Choroid plexus epithelial cell (primary cell): ENCODE measurements around the gene AOPEP.

ENCODE experiments used
- DNase-seq: peaks from one replicate; pipeline ENCODE4 v3.0.0-alpha.2; 2010; ENCODE audit warnings: low read depth
- H3K4me3 ChIP-seq: 2 replicates; pipeline ENCODE4 v1.5.1; 2011; ENCODE audit warnings: low read depth, mild to moderate bottlenecking, control low read depth, low read length, moderate library complexity
- CTCF ChIP-seq: conservative IDR thresholded peaks from 2 replicates; pipeline ENCODE4 v1.5.1; 2011; ENCODE audit warnings: low read depth, mild to moderate bottlenecking, control low read depth, inconsistent platforms, low read length, moderate library complexity

AOPEP gene

DNA sequence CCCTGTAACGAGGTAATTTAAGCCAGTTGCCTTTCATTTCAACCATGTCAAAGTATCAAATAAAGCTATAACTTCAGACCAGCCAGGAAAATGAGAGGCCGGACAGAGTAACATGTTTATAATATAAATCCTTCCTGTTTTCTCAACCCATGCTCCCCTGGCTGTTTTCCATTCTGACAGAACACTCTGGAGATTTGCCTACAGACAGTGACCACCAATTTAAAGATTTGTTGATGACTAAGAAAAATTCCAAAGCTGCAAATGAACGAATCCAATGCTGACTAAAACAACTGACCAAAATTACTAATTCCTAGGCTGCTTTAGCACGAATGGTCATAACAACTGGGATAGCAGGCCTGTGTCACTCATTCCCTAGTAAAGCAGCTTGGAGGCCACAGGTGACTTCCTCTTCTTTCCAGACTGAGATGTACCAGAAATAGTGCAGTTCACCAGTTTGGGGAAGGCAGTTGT, 141.4 kb downstream of the AOPEP start:
- peak; percentile 97 for DNase-seq
- no peak overlapping the region for H3K4me3 ChIP-seq
- no peak for TF ChIP-seq CTCF

- DNase-seq, result no peak
- no peak for TF ChIP-seq CTCF
- no peak overlapping the region for H3K4me3 ChIP-seq
These were observed 142.0 kb downstream of the AOPEP start for GRCh38 chr9:94868464-94868863.

DNA sequence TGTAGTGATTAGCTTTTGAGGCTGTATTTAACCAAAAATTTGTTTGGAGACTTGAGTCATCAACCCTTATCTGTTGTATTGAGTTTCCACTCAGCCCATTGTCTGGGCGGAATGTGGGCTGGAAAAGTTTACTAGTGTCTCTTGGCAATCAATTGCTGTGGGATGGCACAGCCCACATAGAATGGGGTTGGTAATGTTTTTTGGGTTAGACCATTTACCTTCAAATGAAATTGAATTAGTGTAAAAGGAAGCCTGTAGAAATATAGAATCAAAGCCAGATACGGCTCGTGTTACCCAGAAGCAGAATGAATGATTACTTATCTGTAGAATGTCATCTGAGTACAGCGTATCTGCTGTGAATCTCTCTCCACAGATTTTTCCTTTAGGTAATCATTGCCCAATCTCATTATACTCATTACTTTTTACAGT, 142.9 kb downstream of the AOPEP start:
- peak; percentile 36 for DNase-seq
- no peak overlapping the region for H3K4me3 ChIP-seq
- no peak for TF ChIP-seq CTCF

GRCh38 chr9:94870465-94870792, 143.9 kb downstream of the AOPEP start:
- H3K4me3 ChIP-seq, result no peak overlapping the region
- no peak for TF ChIP-seq CTCF
- no peak for DNase-seq

GRCh38 chr9:94870793-94871558, 144.5 kb downstream of the AOPEP start:
- DNase-seq, result no peak
- TF ChIP-seq CTCF, result no peak

DNA sequence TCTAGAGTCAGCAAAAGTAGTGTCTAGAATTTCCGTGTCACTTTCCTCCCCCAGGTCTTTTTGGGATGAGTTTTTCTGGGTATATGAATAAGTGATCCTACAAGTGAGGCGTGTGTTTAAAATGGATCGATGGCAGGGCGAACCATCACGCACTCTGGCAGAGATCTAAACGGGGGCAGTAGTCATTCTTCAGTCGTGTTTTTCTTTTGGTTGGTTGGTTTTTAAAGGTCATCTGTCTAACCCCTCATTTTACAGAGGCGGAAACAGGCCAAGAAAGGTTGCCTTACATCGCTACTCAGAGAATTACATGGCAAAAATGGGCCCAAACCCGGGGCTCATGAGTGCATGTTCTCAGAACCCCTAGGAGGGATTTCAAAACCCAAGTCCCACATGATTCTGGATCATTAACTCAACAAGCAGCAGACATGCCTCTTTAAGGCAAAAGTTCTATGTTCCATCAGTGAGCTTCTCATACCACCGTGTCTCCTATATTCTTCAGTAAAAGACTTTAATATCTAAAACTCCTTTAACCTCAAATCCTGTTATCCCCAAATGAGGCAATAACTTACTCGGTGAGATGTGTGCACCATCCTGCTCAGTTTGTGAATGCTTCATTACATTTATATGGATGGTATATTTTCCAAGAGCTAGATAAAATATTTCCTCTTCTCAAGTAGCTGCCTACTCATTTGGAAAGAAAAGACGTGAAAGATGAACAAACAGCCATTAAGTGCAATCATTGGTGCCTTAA, 145.8 kb downstream of the AOPEP start:
- H3K4me3 ChIP-seq, result no peak overlapping the region
- no peak for DNase-seq
- no peak for TF ChIP-seq CTCF

More at GRCh38 chr9:94870793-94871558, 144.5 kb downstream of the AOPEP start:
- H3K4me3 ChIP-seq, result no peak overlapping the region
